Measurements from ENCODE around the gene TSPAN3.

The TSPAN3 gene

GRCh38 chr15:77060546-77060945 is 10.4 kb downstream of the TSPAN3 start:
- H4K20me1 ChIP-seq (ENCODE audit: low read depth, low read length): 0 out of 2 replicates have a peak, but pooled peaks cover 3% of the 10 kb centered on the region
- no peak overlapping the region for H3K4me3 ChIP-seq (ENCODE audit: insufficient read depth, low read length, poor library complexity, severe bottlenecking)
- H3K79me2 ChIP-seq (ENCODE audit: insufficient read depth, low read length): no peaks in the 10 kb centered on the region
- no peaks in the 10 kb centered on the region for H3K9me2 ChIP-seq (replicated peaks; ENCODE audit: insufficient read depth, low read length)
- no peaks in the 10 kb centered on the region for H3K27me3 ChIP-seq (ENCODE audit: low read length)
- H3K27ac ChIP-seq (ENCODE audit: low read depth, low read length): no peak overlapping the region
- no peak overlapping the region for H3K9ac ChIP-seq (ENCODE audit: low read length)
- no peaks in the 10 kb centered on the region for H3K36me3 ChIP-seq (ENCODE audit: low read length)
- H2AFZ ChIP-seq (ENCODE audit: low read depth, low read length, severe bottlenecking): no peak overlapping the region
- no peak overlapping the region for H3K4me2 ChIP-seq (ENCODE audit: low read depth, low read length, poor library complexity, severe bottlenecking)
- H3K9me3 ChIP-seq (ENCODE audit: insufficient read depth, low read length): no peaks in the 10 kb centered on the region
- TF ChIP-seq EZH2phosphoT487 (conservative IDR thresholded peaks at IDR 0.05; ENCODE audit: low read length) (no peak), CTCF (IDR thresholded peaks at IDR 0.05; ENCODE audit: insufficient read depth, low read length, poor library complexity, severe bottlenecking) (no peak)
- no peaks in the 10 kb centered on the region for H3F3A ChIP-seq (ENCODE audit: insufficient read depth)

GRCh38 chr15:77059786-77060361 is 11.0 kb downstream of the TSPAN3 start:
- 0 out of 2 replicates have a peak, but pooled peaks cover 3% of the 10 kb centered on the region for H4K20me1 ChIP-seq (ENCODE audit: low read depth, low read length)
- no peak overlapping the region for H3K4me2 ChIP-seq (ENCODE audit: low read depth, low read length, poor library complexity, severe bottlenecking)
- H3K36me3 ChIP-seq (ENCODE audit: low read length): no peaks in the 10 kb centered on the region
- H3K27ac ChIP-seq (ENCODE audit: low read depth, low read length): no peak overlapping the region
- no peak overlapping the region for H2AFZ ChIP-seq (ENCODE audit: low read depth, low read length, severe bottlenecking)
- H3K9me3 ChIP-seq (ENCODE audit: insufficient read depth, low read length): no peaks in the 10 kb centered on the region
- no peak overlapping the region for H3K4me3 ChIP-seq (ENCODE audit: insufficient read depth, low read length, poor library complexity, severe bottlenecking)
- no peaks in the 10 kb centered on the region for H3K27me3 ChIP-seq (ENCODE audit: low read length)
- H3K9ac ChIP-seq (ENCODE audit: low read length): no peak overlapping the region
- TF ChIP-seq CTCF (IDR thresholded peaks at IDR 0.05; ENCODE audit: insufficient read depth, low read length, poor library complexity, severe bottlenecking): no peak
- no peak for TF ChIP-seq EZH2phosphoT487 (conservative IDR thresholded peaks at IDR 0.05; ENCODE audit: low read length)
- no peaks in the 10 kb centered on the region for H3F3A ChIP-seq (ENCODE audit: insufficient read depth)
- H3K79me2 ChIP-seq (ENCODE audit: insufficient read depth, low read length): no peaks in the 10 kb centered on the region
- H3K9me2 ChIP-seq (replicated peaks; ENCODE audit: insufficient read depth, low read length): no peaks in the 10 kb centered on the region

GRCh38 chr15:77058468-77058867 is 12.4 kb downstream of the TSPAN3 start:
- no peaks in the 10 kb centered on the region for H3K9me2 ChIP-seq (replicated peaks; ENCODE audit: insufficient read depth, low read length)
- no peak overlapping the region for H3K9ac ChIP-seq (ENCODE audit: low read length)
- no peaks in the 10 kb centered on the region for H3F3A ChIP-seq (ENCODE audit: insufficient read depth)
- H3K4me3 ChIP-seq (ENCODE audit: insufficient read depth, low read length, poor library complexity, severe bottlenecking): no peak overlapping the region
- H3K36me3 ChIP-seq (ENCODE audit: low read length): no peaks in the 10 kb centered on the region
- H3K9me3 ChIP-seq (ENCODE audit: insufficient read depth, low read length): no peaks in the 10 kb centered on the region
- TF ChIP-seq CTCF (IDR thresholded peaks at IDR 0.05; ENCODE audit: insufficient read depth, low read length, poor library complexity, severe bottlenecking) (no peak), EZH2phosphoT487 (conservative IDR thresholded peaks at IDR 0.05; ENCODE audit: low read length) (no peak)
- H3K4me2 ChIP-seq (ENCODE audit: low read depth, low read length, poor library complexity, severe bottlenecking): no peak overlapping the region
- no peaks in the 10 kb centered on the region for H3K79me2 ChIP-seq (ENCODE audit: insufficient read depth, low read length)
- H4K20me1 ChIP-seq (ENCODE audit: low read depth, low read length): 0 out of 2 replicates have a peak, but pooled peaks cover under 1% of the 10 kb centered on the region
- no peaks in the 10 kb centered on the region for H3K27me3 ChIP-seq (ENCODE audit: low read length)
- no peak overlapping the region for H3K27ac ChIP-seq (ENCODE audit: low read depth, low read length)
- H2AFZ ChIP-seq (ENCODE audit: low read depth, low read length, severe bottlenecking): no peak overlapping the region
